Activated CD4-positive, alpha-beta T cell treated with anti-CD3 and anti-CD28 coated beads, Interleukin-2, amount 50 U/mL, for 1 hour (primary cell): ENCODE results near the gene PAM.
"Not testable (repeated sequence)": the region's sequence is repeated elsewhere in the genome, so short reads cannot be mapped to it uniquely, and the experiment has no call there.

Source experiments
- DNase-seq: peaks from one replicate; pipeline ENCODE4 v3.0.0-alpha.2; 2020

The PAM gene

GRCh38 chr5:102905056-102905455 lies 150.0 kb downstream of the PAM start:
- DNase-seq: no peak

- DNase-seq: not testable (repeated sequence)
These were observed 152.0 kb downstream of the PAM start for GRCh38 chr5:102907099-102907498.

- no peak for DNase-seq
These were observed 155.4 kb downstream of the PAM start for GRCh38 chr5:102910240-102911226.

DNA sequence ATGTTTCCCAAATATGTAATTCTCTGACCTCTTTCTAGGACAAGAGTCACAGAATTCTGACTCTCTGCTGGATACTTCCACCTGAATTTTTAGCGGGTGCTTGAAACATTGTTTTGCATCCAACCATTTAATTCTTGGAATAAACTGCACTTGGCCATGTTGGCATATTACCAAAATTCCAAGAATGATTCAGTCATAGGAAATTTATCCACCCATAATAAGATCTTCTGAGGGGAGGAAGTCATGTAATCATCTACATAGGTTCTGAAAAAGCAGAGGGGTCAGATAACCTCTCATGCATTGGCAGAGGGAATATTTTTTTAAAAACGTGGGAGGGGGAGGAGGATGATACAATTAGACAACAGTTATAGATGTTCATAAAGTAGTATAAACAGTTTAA lies 156.9 kb downstream of the PAM start:
- DNase-seq: no peak

GRCh38 chr5:102916109-102916508 lies 161.0 kb downstream of the PAM start:
- DNase-seq: no peak

DNA sequence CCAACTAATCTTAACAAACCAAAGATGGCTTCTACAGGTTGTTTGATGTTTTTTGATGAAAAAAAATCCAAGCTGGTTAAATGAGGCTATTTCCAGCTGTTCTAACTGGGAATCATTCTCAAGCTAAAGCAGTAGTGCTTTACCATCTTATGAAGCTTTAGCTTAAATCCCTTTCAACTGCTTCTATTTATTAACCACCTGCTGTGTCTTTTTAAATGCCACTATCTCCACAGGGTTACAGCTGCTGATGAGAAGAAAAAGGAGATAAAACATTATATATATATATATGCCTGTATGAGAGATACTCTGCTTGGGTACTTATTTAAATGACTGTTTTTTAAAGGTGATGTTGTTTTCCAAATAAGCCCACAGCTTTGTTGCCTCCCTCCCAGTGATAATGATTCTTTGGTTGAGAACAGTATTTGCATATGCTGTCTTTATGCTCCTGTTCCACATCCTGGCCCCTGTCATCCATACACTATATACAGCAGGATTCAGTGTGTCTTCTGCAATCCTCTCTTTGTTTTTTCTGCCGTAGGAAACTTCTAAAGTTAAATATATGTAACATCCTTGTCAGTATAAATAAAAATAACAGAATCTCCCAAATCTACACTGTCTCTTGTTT lies 164.0 kb downstream of the PAM start:
- DNase-seq: no peak

DNA sequence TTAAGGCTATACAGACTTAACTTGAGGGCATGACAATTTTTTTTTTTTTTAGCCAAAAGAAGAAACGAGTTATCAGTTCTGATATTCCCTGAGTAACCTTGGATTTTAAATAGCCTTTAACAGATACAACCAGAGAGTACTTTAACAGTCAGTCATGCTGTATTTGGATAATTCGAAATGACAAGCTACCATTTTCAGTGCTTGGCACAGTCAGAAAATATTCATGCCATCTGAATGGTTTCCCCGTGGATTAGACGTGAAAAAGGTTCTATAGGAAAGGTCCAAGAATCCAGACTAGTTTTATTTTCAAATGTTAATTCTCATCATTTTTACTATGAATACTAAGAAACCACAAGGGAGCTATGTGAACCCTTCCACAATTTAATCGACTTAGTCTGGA lies 165.7 kb downstream of the PAM start:
- no peak for DNase-seq

- DNase-seq: no peak
These were observed 166.4 kb downstream of the PAM start for GRCh38 chr5:102921341-102922044.

- no peak for DNase-seq
These were observed 167.1 kb downstream of the PAM start for GRCh38 chr5:102922111-102922720.

GRCh38 chr5:102922799-102923477 lies 167.8 kb downstream of the PAM start:
- no peak for DNase-seq

DNA sequence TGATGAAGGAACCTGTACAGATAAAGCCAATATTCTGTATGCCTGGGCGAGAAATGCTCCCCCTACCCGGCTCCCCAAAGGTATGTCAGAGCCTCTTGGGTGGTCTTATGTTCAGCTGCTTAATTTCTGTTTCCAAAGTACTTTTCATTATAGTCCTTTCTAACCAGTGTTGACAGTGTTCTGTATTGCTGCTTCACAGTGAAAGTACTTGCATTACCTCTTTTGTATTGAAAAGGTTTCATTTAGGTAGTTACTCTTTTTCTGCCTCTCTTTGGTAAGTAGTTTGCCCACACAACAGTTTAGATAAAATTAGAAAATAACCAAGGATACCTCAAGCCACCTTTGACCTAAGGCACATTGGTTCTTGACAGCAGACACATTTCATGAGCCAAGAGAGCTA lies 169.9 kb downstream of the PAM start:
- DNase-seq: no peak

DNA sequence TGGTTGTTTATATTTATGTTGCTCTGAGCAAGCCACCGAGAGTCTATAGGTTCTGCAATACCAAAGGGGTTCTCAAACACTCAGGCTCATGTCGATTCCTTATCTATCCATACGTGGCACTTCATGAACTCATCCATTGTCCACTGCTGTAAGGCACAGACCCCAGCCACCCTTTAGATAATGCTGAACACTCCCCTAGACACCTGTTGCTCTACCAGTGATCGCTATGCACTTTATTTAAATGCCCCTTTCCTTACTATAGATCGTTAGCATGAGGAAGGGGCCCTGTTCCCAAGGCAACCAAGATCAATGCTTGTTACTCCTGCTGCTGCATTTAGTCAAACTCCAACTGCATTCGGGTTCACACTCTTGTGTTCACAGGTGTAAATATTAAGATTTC lies 171.9 kb downstream of the PAM start:
- no peak for DNase-seq

DNA sequence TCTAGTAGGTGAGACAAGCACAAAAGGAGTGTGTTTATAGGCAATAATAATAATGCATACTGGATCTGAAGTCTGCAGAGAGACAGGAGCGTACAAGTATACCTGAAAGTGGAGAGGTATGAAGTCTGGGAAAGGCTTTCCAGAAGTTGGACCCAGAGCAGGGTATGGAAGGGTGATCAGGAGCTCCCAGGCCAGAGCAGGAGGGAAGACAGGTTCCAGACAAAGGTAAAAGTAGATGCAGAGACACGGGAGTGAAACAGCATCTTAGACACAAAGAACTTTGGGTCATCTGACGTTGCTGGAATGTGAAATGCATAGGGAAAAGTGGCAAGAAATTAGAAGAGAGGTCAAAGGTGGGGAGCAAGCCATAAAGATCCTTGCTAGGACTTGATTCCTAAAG lies 175.1 kb downstream of the PAM start:
- no peak for DNase-seq

DNA sequence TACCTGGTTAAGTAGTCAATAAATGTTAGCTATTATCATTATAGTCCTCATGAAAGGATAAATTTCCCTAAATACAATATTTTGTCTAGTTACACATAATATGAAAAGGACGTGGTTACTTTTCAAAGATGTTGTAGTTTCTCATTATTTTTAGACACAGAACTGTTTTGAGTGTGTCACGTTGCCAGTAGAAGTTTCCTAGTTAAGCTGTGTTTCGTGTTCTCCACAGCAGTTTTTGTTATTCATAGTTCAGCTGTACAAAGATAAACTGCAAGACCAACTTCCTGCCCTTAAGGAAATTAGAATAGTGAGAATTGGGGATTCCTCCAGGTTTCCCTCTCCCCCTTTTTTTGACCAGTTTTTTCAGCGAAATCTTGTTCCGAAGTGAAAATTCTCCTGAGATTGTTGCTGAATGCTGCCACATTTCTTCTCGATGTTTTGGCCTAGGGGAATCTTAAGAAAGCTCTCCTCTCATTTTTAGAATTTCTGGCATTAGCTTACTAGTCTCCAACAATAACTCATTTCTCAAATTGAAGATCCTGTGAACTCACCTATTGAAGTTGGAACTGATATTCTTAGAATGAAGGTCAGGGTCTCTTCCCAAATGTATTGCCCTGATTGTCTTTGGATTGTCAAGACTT lies 176.1 kb downstream of the PAM start:
- no peak for DNase-seq

DNA sequence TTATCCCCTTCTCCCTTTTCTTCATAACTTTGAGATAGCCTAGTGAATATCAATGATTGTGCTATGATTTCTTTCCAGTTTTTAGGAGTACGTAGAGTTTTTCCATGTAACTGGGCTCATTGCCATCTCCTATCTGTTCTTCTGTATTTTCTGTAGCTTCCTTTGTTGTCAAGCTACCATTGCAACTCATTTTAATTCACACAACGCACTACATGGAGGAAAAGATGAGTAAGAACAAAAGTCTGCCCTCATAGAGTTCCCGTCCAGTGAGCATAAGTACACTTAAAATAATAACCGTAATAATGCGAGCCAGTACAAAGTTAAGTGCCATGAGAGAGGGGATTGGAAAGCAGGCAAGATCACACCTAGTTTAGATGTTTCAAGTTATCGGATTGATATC lies 177.7 kb downstream of the PAM start:
- DNase-seq: no peak

DNA sequence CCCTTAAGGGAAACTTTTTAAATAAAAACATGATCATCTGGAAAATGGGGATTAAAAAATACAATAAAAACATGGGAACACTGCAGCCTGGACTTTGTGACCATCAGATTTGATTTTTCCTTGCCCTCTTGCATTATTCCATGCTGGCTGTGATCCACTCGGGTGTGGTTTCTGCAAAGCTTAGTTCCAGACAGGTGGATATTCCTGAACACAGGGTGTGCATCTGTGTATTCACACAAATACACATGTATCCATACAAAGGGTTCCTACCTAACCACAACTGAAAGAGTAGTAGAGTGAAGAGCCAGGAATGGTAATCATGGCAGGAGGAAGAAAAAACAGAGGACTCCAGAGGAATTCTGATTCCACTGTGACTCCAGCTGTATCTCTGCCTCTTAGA lies 178.2 kb downstream of the PAM start:
- no peak for DNase-seq

DNA sequence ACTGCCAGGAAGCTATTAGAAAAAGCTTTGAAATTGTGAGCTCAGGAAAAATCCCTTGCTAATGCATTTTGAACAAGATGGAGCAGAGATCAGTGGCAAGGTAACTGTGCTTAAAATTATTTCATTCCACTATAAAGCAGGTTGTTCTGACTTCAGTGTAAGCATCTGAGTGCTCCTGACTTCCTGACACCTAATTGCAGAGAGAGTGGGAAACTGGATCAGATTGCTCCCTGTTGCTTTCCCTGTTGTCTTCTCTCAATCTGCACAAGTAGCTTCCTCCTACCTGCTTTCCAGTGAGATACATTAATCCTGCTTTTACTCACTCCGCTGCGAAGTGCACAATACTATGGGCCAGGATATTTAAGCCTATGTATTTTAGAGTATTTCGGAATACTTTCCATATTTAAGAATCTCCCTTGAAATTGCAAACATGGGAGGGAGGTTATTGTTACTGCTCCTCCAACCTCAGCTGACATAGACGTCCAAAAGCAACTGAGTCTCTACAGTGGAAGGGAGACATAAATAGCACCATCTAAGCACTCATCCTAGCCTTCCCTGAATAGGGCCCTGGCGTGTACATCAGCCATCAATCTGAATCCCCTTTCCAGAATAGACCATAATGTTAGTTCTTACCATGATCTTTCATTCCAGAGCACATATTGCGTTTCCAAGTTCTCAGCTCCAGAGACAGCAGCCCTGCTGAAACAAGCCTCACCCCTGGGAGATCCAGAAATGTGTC lies 178.8 kb downstream of the PAM start:
- no peak for DNase-seq

GRCh38 chr5:102937894-102938293 lies 182.8 kb downstream of the PAM start:
- no peak for DNase-seq

DNA sequence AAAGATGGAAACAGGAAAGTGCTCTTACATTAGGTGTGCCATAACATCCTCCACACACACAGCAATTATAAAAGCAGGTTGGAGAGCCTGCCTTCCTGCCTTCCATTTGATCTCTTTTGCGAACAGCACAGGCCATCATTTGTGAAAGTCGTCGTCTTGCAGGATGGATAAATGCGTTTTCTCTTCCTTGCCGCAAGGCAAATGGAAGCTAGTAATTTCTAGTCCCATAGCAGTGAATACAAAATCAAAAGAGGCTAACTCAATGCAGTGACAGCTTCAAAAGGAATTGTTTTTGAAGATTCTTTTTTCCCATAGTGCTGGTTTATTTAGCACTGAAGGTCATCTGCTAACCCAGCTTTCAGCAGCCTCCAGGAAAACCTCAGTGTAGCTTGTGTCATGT lies 186.0 kb downstream of the PAM start:
- DNase-seq: no peak

DNA sequence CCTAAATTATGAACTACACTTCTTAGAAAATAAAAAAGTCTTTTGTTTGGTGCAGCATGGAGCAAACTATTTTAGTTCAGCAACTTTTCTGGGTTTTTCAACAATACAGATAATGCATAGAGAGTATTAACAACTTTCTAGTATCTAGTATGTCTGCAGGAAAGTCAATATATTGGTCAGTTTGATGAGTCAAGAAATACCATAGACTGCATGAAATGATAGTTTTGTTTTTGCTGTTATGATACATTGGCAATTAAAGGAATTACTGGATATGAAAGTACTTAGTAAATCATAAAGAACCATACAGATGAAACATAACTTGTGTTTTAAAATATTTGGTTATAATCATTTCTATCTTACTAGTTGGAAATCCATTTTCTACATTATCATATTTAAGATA lies 191.3 kb downstream of the PAM start:
- DNase-seq: no peak

- DNase-seq: no peak
These were observed 191.9 kb downstream of the PAM start for GRCh38 chr5:102946971-102947370.
